UCSD-AML1 (cell line): ENCODE measurements around the gene LBP.
"Not testable (repeated sequence)": the region's sequence is repeated elsewhere in the genome, so short reads cannot be mapped to it uniquely, and the experiment has no call there.

Experiments
- DNase-seq: peaks from one replicate; lab custom pipeline; 2025; ENCODE audit not compliant: unreplicated experiment; lab: John Stamatoyannopoulos, UW

LBP gene

DNA sequence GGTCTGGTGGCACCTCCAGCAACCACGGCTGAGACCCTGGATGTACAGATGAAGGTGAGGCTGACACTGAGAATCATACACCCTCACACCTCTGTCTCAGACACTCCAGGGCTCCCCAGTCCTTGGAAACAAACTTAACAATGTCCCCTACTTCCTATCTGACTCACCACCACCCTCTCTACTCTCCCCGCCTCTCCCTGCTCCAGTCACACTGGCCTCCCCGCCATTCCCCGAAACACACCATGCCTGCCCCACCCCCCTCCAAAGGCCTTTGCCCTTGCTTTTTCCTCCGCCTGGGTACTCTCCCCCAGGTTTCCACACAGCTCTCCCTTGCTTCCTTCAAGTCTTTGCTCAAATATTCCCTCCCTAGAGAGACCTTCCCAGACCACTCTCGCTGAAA is 26.1 kb upstream of the LBP start:
- DNase-seq: no peak

DNA sequence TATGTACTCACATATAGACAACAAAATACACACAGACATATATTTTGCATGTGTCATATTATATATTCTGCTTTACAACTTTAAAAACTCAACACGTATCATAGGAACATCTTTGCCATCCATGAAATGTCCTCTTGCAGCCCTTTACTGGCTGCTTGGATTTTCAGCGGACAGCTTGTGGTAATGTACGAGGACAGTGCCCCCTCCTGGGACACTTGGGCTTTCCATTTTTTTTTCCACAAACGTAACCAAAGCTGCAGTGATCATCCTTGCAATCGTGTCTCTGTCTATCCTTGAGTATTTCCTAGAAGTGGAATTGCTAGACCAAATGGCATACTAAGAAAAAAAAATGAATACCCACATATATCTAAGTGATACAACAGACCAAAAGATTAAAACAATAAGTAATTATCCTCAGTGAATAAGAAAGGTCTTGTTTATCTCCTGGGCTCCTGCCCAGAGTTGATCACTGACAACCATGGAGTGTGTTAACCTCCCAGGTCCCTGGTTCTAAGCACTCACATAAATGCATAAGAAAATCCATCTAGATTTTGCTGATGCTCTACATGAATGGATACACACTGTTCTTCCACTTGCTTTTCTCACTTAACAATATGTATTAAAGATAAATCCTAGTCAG is 24.2 kb upstream of the LBP start:
- DNase-seq: no peak

DNA sequence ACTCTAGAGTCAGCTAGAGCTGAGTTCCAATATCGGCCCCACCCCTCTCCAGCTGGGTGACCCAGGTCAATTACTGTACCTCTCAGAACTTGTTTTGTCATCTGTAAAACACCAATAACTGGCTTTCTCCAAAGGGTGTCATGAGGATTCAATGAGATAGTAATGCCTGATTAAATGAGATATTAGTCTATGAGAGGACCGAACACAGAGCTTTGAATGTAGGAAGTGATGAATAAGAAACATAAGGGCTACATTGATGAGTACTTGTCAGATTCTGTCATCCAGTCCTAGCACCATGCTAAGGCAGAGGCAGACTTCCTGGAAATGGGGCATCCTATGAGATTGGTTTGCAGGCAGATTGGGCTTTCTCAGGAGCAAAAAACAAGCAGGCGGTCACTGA is 22.1 kb upstream of the LBP start:
- no peak for DNase-seq

DNA sequence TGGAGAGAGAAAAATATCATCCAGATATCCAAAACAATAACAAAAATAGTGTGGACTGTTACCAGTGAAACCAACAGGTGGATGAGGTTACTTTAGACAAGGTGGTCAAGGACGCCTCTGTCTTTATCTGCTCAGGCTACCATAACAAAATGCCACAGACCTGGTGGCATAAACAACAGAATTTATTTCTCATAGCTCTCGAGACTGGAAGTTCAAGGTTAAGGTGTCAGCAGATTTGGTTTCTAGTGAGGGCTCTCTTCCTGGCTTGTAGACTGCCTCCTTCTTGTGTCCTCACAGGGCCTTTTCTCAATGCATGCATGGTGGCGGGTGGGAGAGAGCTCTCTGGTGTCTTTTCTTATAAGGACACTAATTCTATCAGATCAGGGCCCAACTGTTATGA is 21.1 kb upstream of the LBP start:
- no peak for DNase-seq

DNA sequence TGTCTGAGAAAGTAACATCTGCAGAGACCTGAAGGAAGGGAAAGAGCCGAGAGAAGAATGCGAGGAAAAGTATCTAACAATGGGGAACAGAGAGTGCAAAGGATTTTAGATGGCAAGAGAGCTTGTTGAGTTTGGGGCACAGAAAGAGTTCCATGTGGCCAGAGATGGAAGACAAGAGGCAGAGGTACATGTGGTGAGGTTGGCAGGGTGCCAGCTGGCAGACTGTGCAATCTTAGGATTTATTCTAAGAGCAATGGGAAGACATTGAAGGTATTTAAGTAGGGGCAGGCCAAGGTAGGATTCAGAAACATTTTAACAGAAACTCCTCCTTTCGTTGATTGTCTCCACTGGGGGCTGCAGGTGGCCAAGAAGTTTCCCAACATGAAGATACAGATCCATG is 20.4 kb upstream of the LBP start:
- no peak for DNase-seq

DNA sequence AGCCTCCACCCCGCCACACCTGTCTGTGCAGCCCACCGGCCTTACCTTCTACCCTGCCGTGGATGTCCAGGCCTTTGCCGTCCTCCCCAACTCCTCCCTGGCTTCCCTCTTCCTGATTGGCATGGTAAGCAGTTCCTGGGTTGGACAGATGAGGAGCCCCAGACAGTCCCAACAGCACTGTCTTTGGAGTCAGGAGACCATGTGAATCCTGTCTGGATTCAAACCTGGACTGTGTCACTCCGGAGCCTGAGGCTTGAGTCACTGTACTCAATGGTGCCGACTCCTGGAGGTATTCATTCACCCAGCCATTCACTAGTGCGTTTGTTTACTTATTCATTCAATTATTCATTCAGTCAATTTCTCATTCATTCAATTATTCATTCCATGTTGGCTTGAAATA is 20.0 kb upstream of the LBP start:
- DNase-seq: no peak

DNA sequence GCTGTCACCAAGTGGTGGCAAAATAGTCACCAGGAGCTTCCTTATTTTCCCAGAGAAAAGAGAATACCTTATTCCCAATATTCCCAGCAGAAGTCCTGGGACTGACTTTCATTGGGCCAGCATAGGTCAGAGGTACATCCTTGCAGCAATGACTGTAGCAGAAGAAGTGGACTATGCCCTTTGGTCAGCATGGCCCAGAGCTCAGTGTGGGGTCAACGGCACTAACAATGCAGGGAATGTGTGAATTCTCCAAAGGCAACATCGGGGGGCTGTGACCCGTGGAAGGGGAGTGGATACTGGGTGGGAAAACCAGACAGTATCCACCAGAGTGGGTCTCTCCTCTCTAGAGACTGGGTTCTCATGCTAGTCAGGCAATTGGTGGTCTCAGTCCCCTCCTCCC is 15.6 kb upstream of the LBP start:
- no peak for DNase-seq

DNA sequence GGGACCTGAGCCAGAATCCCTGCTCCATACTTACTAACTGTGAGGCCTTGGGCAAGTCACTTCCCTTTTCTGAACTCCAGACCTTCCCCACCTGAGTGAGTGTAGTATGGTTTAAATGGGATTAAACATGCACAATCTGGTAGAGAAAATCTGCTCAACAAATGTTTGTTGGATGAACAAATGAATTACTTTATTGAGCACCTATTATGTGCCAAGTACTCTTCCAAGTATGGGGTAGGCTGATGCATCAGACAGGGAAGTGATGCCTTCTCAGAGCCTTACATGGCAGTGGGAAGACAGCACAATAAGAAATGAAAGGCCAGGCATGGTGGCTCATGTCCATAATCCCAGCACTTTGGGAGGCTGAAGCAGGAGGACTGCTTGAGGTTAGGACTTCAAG is 15.0 kb upstream of the LBP start:
- DNase-seq: no peak

DNA sequence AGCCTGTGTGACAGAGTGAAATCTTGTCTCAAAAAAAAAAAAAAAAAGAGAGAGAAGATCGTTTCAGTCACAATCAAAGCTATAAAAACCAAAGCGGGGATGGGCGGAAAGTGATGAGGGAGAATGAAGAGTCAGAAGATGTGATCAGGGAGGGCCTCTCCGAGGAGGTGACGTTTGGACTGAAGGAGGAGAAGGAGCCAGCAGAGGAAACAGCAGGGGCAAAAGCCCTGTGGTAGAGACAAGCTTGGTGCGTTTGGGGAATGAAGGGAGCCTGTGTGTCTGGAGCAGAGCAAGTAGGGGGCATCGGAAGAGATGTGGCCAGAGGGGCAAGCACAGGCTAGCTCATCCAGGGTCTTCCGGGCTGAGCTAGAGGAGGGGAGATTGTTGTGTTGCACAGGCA is 14.5 kb upstream of the LBP start:
- DNase-seq: no peak

DNA sequence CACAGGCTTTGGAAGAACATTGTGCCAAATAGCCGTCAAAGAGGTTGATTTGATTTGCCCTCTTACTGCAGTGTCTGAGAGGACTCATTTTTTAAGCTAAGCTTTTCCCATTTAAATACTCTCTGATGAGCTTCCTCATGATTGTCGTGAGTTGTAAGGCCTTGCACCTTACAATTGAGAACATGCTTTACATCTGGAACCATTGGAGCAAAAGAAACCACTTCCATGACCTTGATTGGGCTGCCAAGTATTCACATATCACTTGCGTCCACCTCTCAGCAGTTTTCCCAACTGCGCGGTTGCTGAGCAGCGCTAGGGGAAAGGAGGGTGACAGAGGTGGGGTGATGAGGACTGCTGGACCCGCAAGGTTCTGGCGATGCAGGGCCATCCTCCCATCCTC is 12.3 kb upstream of the LBP start:
- DNase-seq: no peak

DNA sequence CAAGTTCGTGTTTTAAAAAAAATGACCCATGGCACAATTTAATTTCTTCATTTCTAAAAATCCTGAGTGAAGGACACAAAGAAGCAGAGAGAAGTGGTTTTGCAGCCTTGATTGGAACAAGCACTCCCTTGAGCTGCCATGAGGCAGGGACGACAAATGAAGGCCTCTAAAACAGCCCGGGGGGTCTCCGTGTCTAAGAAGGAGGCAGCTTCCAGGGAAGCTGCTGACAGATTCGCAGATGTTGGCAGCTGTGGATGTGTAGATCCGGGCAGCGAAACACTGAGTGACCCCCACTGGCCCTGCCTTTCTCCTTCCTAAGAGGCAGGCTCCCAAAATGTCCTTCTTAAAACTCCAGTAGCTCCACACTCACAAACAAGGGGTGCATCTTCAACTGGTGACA is 9.6 kb upstream of the LBP start:
- DNase-seq: no peak

DNA sequence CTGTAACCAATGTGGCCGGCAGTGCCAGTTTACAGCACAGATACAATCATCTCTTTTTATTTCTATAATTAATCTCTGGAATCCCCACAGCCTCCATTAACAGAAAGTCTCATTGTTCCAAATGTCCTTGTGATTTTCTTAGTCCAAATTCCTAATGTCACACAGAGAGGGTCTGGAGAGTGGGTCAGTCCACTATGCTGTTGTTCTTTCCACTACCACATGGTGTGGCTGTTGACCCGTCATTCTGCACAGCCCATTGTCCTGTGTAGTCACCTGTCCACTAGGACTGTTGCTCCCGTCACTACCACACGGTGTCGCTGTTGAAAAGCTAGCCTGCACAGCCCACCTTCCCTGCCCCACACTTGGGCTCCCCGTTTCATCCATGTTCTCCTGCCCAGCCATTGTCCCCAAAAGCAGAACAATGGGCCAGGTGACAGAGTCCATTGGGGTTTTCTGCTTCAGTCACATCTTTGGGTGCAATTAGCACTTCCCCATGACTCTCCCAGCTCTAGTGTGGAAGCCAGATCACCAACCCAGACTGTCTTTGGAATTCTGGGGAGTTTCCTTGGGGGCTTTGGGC is 8.6 kb upstream of the LBP start:
- DNase-seq: peak; percentile 40

DNA sequence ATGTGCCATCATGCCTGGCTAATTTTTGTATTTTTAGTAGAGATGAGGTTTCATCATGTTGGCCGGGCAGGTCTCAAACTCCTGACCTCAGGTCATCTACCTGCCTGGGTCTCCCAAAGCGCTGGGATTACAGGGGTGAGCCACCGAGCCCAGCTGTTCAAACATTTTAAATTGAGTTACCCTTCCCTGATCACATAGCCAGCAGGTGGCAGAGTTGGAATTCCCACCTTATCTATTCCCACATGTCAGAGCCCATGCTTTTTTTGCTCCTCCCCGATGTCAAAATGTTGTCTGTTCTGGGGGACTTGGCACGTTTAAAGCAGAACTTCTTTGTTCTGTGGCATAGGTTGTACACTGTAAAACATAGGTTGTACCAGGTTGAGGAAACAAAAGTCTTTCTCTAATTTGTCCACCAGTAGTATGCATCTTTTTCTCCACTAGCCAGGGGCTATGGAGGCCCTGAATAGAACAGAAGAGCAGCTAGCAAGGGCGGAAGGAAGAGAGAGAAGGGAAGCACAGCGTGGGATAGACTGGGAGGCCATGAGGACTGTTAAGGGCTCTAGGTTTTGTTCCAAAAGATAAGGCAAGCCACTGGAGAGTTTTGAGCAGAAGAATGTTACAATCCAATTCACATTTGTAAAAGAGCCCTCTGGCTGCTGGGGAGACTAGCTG is 7.3 kb upstream of the LBP start:
- no peak for DNase-seq

DNA sequence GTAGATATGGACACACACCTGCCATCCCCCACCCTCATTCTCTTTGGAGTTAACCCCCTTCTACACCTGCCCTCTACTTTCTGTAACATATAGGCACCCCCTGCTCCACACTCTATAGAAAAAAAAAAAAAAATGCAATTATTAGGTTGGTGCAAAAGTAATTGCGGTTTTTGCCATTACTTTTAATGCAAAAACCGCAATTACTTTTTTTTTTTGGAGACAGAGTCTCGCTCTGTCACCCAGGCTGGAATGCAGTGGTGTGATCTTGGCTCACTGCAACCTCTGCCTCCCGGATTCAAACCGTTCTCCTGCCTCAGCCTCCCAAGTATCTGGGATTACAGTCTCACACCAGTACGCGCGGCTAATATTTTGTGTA is 6.8 kb upstream of the LBP start:
- not testable (repeated sequence) for DNase-seq

DNA sequence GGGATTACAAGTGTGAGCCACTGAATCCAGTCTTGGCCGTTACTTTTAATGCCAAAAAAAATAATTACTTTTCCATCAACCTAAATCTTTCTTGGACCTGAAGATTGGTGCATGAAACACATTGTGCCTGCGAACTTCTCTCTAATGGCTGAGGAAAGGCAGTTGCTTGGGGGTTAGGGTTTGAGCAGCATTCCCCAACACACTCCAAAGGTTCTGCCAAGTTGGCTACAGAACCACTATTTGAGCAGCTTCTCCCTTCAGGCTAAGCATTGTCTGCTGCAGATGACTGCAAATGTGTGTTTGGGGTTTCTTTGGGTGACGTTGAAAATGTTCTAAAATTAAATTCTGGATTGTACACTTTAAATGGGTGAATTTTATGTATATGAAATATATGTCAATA is 6.3 kb upstream of the LBP start:
- no peak for DNase-seq

DNA sequence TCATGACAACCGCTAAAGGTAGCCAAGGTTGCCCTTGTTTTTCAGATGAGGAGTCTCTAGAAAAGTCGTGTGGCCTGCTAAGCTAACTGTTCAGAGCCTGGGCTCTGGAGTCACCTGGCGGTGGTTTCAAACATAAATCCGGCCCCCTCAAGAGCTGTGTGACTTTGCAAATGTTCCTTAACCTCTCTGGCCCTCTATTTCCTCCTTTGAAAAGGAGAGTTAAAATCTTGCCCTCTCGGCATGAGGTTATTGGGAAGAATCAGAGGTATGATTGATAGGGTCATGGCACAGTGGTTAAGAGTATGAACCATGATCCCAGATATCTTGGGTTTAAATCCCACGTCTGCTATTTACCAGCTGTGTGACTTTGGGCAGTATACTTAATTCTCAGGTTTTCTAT is 5.6 kb upstream of the LBP start:
- no peak for DNase-seq

DNA sequence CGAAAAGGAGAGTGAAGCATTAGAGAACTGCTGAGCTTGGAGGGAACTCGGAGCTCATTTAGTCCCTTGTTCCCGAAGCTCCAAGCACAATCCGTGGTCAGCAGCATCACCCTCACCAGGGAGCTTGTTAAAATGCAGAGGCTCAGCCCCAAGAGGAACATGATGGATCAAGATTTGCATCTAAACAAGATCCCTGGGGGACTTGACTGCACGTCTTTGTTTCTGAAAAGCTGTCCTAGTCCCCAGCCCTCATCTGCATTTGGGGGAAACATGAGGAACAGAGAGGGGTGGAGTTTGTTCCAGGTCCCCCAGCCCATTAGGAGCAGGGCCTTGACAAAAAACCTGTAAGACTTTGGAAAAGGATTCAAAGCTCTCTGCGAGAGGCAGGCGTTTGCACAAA is 4.1 kb upstream of the LBP start:
- DNase-seq: no peak

DNA sequence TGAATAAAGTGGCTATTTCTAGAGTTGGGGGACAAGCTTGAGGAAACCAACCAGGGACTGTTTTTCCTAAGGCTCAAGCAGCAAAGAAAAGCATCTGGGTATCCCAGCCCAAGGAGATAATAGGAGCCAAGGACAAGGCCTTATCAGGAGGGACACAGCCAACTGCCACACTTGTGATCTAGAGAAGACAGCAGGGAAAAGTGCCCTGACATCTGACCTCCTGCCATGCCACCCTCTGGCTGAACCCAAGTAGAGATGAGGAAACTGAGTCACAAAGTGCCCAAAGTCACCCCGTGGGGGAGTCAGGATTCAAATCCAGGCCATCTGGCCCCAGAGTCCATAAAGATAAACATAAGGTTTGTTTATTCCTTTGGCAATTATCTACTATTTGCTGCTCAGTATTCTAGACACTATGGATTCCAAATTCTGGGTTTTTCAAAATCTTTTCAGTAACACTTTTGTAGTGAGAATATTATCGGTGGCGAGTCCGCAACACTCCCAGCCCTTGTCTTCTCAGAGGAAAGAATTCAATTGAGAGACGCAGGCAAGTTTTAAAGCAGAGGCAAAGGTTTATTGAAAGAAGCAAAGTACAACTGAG is 3.5 kb upstream of the LBP start:
- DNase-seq: no peak

DNA sequence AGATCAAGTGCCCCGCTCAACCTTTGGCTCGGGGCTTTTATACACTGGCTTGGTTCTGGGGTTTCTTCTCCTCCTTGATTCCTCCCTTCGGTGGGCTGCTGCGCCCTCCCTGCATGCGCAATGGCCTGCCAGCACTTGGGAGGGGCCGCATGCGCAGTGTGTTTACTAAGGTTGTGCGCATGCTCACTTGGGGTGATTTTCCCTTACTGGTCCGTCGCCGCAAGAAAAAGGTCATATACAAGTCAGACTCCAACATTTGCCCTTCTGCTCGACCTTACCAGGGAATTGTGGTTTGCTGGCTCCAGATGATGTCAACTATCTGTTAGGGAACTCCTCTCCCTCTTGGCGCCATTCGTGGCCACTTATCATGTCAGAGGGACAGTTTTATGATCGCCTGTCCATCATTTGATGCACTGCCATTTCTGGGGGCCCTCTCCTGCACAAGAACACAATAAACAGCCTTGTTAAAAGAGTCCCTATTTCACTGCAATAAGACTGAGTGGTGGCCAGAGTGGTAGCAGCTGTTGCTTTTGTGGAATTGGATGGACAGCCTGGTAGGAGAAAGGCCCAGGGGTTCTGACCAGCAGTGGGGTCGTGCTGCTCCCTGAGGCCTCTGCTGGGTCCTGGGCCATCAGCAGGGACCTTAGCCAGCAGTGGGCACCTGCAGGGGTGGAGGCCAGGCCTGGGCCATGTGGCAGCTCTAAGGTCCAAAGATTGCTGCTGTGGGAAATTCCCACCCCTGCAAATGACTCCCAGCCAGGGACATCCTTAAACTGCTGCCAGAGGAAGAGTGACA is 2.8 kb upstream of the LBP start:
- DNase-seq: no peak

DNA sequence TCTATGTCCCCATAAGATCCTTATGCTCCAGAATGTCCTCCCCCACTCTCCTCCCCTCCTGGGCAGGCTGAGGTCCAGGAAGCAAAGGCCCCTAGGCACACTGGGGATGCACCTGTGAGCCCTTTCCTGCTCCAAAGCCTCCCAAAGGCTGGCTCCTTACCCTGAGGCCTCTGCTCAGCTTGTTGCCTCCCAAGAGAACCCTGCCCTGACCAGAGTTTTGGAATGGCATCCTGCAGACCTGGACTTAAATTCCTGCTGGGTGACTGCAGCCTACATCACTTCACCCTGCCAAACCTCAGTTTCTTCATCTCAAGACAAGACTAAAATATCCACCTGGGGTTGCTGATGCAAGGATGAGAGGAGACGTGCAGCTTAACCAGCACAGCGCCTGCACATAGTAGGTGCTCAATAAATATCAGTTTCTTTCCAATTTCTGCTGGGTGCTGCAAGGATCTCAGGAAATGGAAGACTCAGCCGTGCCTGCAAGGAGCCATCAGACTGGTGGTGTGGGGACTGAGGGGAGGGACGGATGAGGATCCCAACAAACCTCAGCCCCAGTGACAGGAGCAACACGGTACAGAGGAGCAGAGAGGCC is 2.1 kb upstream of the LBP start:
- no peak for DNase-seq

DNA sequence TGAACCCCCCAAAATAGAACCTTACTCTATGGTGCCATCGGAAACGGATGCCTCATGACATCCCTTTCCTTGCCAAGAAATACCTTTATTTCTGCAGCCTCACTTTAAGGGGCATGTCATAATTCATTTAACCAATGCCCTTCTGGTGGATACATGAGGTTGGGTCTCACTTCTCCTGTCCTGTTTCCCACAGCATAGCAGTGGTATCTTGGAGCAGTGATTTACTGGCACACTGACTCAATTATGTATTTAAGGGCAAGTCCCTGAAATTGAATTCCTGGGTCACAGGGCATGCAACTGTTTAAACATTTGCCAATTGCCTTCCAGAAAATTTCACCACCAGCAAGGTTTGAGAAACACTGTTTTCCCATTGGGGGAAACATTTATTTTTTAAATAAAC is 639 bp upstream of the LBP start:
- no peak for DNase-seq
